H9 (cell line): ENCODE data around the gene AIF1. TPM values are rescaled to one million over a fixed set of nuclear protein-coding genes. Genes with fewer than 3 reads are reported as not detected.
A peak's percentile ranks its signal among the peaks of the same experiment; 100 is the strongest.

Experiments used
- DNase-seq: peaks from one replicate; pipeline ENCODE4 v3.0.0-alpha.2; 2017
- H2AFZ ChIP-seq: one replicate; pipeline ENCODE4 v1.6.1; 2013; ENCODE audit warnings: mild to moderate bottlenecking, low read length, control low read depth, moderate library complexity
- H2AK5ac ChIP-seq: 2 replicates; pipeline ENCODE4 v1.6.1; 2013; ENCODE audit warnings: low read length, control low read depth, mixed read lengths; ENCODE audit not compliant: insufficient read length
- H2BK120ac ChIP-seq: one replicate; pipeline ENCODE4 v1.6.1; 2013; ENCODE audit warnings: low read depth, mild to moderate bottlenecking, low read length, control low read depth, inconsistent platforms; ENCODE audit not compliant: poor library complexity, severe bottlenecking
- H2BK12ac ChIP-seq: 2 replicates; pipeline ENCODE4 v1.6.1; 2013; ENCODE audit warnings: low read length, control low read depth, mixed read lengths, low read depth; ENCODE audit not compliant: insufficient read length
- H2BK15ac ChIP-seq: 2 replicates; pipeline ENCODE4 v1.6.1; 2013; ENCODE audit warnings: low read depth, low read length, control low read depth
- H2BK20ac ChIP-seq: one replicate; pipeline ENCODE4 v1.6.1; 2013; ENCODE audit warnings: low read depth, mild to moderate bottlenecking, low read length, control low read depth, inconsistent platforms; ENCODE audit not compliant: poor library complexity, severe bottlenecking
- H2BK5ac ChIP-seq: 2 replicates; pipeline ENCODE4 v1.6.1; 2013; ENCODE audit warnings: low read length, control low read depth, mixed read lengths; ENCODE audit not compliant: insufficient read length
- H3K14ac ChIP-seq: 2 replicates; pipeline ENCODE4 v1.6.1; 2013; ENCODE audit warnings: low read length, control low read depth; ENCODE audit not compliant: insufficient read depth
- H3K18ac ChIP-seq: 2 replicates; pipeline ENCODE4 v1.6.1; 2013; ENCODE audit warnings: low read depth, mild to moderate bottlenecking, mixed read lengths, low read length, control low read depth; ENCODE audit not compliant: insufficient read length
- H3K23ac ChIP-seq: 2 replicates; pipeline ENCODE4 v1.6.1; 2013; ENCODE audit warnings: low read length, control low read depth, mixed read lengths, low read depth; ENCODE audit not compliant: insufficient read length
- H3K23me2 ChIP-seq: 2 replicates; pipeline ENCODE4 v1.6.1; 2013; ENCODE audit warnings: low read depth, mild to moderate bottlenecking, mixed read lengths, low read length, control low read depth; ENCODE audit not compliant: insufficient read length, poor library complexity, severe bottlenecking
- H3K27ac ChIP-seq: 2 replicates; pipeline ENCODE4 v1.5.1; 2013; ENCODE audit warnings: low read length, control low read depth, mixed read lengths, low read depth; ENCODE audit not compliant: insufficient read length
- H3K27me3 ChIP-seq: 2 replicates; pipeline ENCODE4 v1.6.1; 2013; ENCODE audit warnings: low read length, control low read depth, inconsistent platforms; ENCODE audit not compliant: insufficient read depth
- H3K4ac ChIP-seq: 2 replicates; pipeline ENCODE4 v1.6.1; 2013; ENCODE audit warnings: low read depth, mild to moderate bottlenecking, control low read depth, inconsistent platforms, low read length, moderate library complexity
- H3K4me1 ChIP-seq: 2 replicates; pipeline ENCODE4 v1.6.1; 2013; ENCODE audit warnings: low read length, control low read depth, inconsistent platforms; ENCODE audit not compliant: insufficient read depth
- H3K4me2 ChIP-seq: 2 replicates; pipeline ENCODE4 v1.6.1; 2013; ENCODE audit warnings: low read length, control low read depth, mixed read lengths; ENCODE audit not compliant: insufficient read length, insufficient read depth
- H3K56ac ChIP-seq: 2 replicates; pipeline ENCODE4 v1.6.1; 2013; ENCODE audit warnings: low read depth, mild to moderate bottlenecking, mixed read lengths, low read length, control low read depth; ENCODE audit not compliant: insufficient read length
- H3K79me1 ChIP-seq: 2 replicates; pipeline ENCODE4 v1.6.1; 2013; ENCODE audit warnings: low read depth, mild to moderate bottlenecking, moderate library complexity, low read length, control low read depth, inconsistent platforms; ENCODE audit not compliant: insufficient read depth, poor library complexity, severe bottlenecking
- H3K79me2 ChIP-seq: 2 replicates; pipeline ENCODE4 v1.6.1; 2013; ENCODE audit warnings: low read length, control low read depth, inconsistent platforms; ENCODE audit not compliant: insufficient read depth
- H3K9ac ChIP-seq: 2 replicates; pipeline ENCODE4 v1.6.1; 2013; ENCODE audit warnings: low read length, control low read depth, mixed read lengths; ENCODE audit not compliant: insufficient read length; ENCODE audit errors: extremely low read depth
- H3K9me3 ChIP-seq: one replicate; pipeline ENCODE4 v1.6.1; 2013; ENCODE audit warnings: low read depth, low read length, inconsistent platforms; ENCODE audit not compliant: control insufficient read depth
- H3T11ph ChIP-seq: one replicate; pipeline ENCODE4 v1.6.1; 2013; ENCODE audit warnings: mild to moderate bottlenecking, low read length, control low read depth, inconsistent platforms
- H4K20me1 ChIP-seq: one replicate; pipeline ENCODE4 v1.6.1; 2013; ENCODE audit not compliant: control insufficient read depth, insufficient read length, insufficient read depth
- H4K5ac ChIP-seq: 2 replicates; pipeline ENCODE4 v1.6.1; 2013; ENCODE audit warnings: low read depth, mild to moderate bottlenecking, mixed read lengths, low read length, control low read depth; ENCODE audit not compliant: insufficient read length
- H4K8ac ChIP-seq: replicated peaks from 2 replicates; pipeline ENCODE4 v1.6.1; 2013; ENCODE audit warnings: low read length, control low read depth, mixed read lengths, low read depth; ENCODE audit not compliant: insufficient read length
- H4K91ac ChIP-seq: 2 replicates; pipeline ENCODE4 v1.6.1; 2013; ENCODE audit warnings: low read depth, mild to moderate bottlenecking, moderate library complexity, mixed read lengths, low read length, control low read depth; ENCODE audit not compliant: insufficient read length
- H3K27ac Mint-ChIP-seq, 3 experiments: 2 replicates in 2 of 3; 3 replicates in 1 of 3; pipeline ENCODE4 v1.8.0; 2020 to 2021; ENCODE audit warnings: mixed read lengths in 3 of 3, mild to moderate bottlenecking in 1 of 3, moderate library complexity in 1 of 3
- H3K27me3 Mint-ChIP-seq: 2 replicates; pipeline ENCODE4 v1.8.0; 2021; ENCODE audit warnings: low read depth, mild to moderate bottlenecking, moderate library complexity, mixed read lengths
- H3K36me3 Mint-ChIP-seq, 3 experiments: 2 replicates in 2 of 3; 3 replicates in 1 of 3; pipeline ENCODE4 v1.8.0; 2020 to 2021; ENCODE audit warnings: low read depth in 3 of 3, mixed read lengths in 3 of 3; ENCODE audit not compliant: insufficient read depth in 1 of 3
- H3K4me1 Mint-ChIP-seq, 2 experiments: 2 replicates each; pipeline ENCODE4 v1.8.0; 2020; ENCODE audit warnings: mixed read lengths in 2 of 2
- H3K4me3 Mint-ChIP-seq, 2 experiments: 2 replicates in 1 of 2; 3 replicates in 1 of 2; pipeline ENCODE4 v1.8.0; 2020 to 2021; ENCODE audit warnings: mild to moderate bottlenecking in 2 of 2, mixed read lengths in 2 of 2, moderate library complexity in 1 of 2
- H3K9me3 Mint-ChIP-seq, 2 experiments: 2 replicates in 1 of 2; 3 replicates in 1 of 2; pipeline ENCODE4 v1.8.0; 2020; ENCODE audit warnings: mild to moderate bottlenecking in 2 of 2, mixed read lengths in 2 of 2, moderate library complexity in 1 of 2
- CTCF ChIP-seq: fragments of 200-600 bp; sonication (generic); conservative IDR thresholded peaks from 3 replicates; pipeline ENCODE4 v1.8.0; 2021; ENCODE audit warnings: antibody characterized with exemption, mild to moderate bottlenecking
- WGBS: extraction: QIAGEN DNeasy Blood & Tissue Kit; methylation state at CpG from one replicate; pipeline ENCODE4 v1.1.7; 2013; ENCODE audit warnings: missing lambda C conversion rate, low lambda C conversion rate, mixed read lengths; ENCODE audit not compliant: insufficient read length; ENCODE audit errors: extremely low coverage; 5-methylcytosine and 5-hydroxymethylcytosine counted together
- total RNA-seq: library from RNA; stranded (reverse); gene quantifications from 2 replicates; pipeline ENCODE4 v1.2.1, GENCODE V29; 2021

AIF1 gene
- total RNA-seq, 1 experiment from 2014 or later, result 4.2 TPM

GRCh38 chr6:31641370-31641769, 26.3 kb downstream of the AIF1 start:
- DNase-seq, result no peak
- no peaks in the 10 kb centered on the region for H3K27me3 Mint-ChIP-seq
- H2BK5ac ChIP-seq, result no peak overlapping the region
- no peaks in the 10 kb centered on the region for H3K23me2 ChIP-seq
- H3K36me3 Mint-ChIP-seq, result peaks cover 45 to 89% (median 82%) of the 10 kb centered on the region in 3 experiments
- H3K4me1 Mint-ChIP-seq, result no peaks in the 10 kb centered on the region
- no peak overlapping the region for H3K56ac ChIP-seq
- no peak overlapping the region for H3T11ph ChIP-seq
- no peak overlapping the region for H3K4ac ChIP-seq
- H3K23ac ChIP-seq, result no peak overlapping the region
- H3K9ac ChIP-seq, result no peak overlapping the region
- H2AK5ac ChIP-seq, result no peak overlapping the region
- no peaks in the 10 kb centered on the region for H3K27me3 ChIP-seq
- no peaks in the 10 kb centered on the region for H3K9me3 Mint-ChIP-seq
- no peak overlapping the region for H3K18ac ChIP-seq
- no peak overlapping the region for H2BK20ac ChIP-seq
- no peak overlapping the region for H3K14ac ChIP-seq
- no peak overlapping the region for H3K27ac ChIP-seq
- H4K20me1 ChIP-seq, result peaks cover 2% of the 10 kb centered on the region
- no peak overlapping the region for H2BK12ac ChIP-seq
- H2BK15ac ChIP-seq, result no peak overlapping the region
- no peak overlapping the region for H3K4me2 ChIP-seq
- no peak overlapping the region for H3K4me3 Mint-ChIP-seq
- TF ChIP-seq CTCF, result no peak
- H3K4me1 ChIP-seq, result no peaks in the 10 kb centered on the region
- WGBS, result no CpG with 5 or more reads among the region's 4 CpGs
- no peaks in the 10 kb centered on the region for H3K9me3 ChIP-seq
- no peak overlapping the region for H4K8ac ChIP-seq
- no peaks in the 10 kb centered on the region for H3K79me2 ChIP-seq
- no peak overlapping the region for H2AFZ ChIP-seq
- no peak overlapping the region for H2BK120ac ChIP-seq
- no peak overlapping the region for H4K5ac ChIP-seq
- H4K91ac ChIP-seq, result no peak overlapping the region
- peak overlapping the region in 1 of 3 experiments; percentile 73; a peak in 1 of 7 replicates for H3K27ac Mint-ChIP-seq
- no peaks in the 10 kb centered on the region for H3K79me1 ChIP-seq
